GM12891 (cell line): ENCODE measurements around the gene MIF.

Source experiments
- POLR2A ChIP-seq: IDR thresholded peaks from 2 replicates; pipeline ENCODE4 v1.6.1; 2011; ENCODE audit warnings: low read depth, low read length, control low read depth
- POLR2AphosphoS5 ChIP-seq: IDR thresholded peaks from 2 replicates; pipeline ENCODE4 v1.6.1; 2011; ENCODE audit warnings: low read depth, low read length, control low read depth
- TAF1 ChIP-seq: IDR thresholded peaks from 2 replicates; pipeline ENCODE4 v1.6.1; 2011; ENCODE audit warnings: low read depth, low read length, control low read depth

DNA sequence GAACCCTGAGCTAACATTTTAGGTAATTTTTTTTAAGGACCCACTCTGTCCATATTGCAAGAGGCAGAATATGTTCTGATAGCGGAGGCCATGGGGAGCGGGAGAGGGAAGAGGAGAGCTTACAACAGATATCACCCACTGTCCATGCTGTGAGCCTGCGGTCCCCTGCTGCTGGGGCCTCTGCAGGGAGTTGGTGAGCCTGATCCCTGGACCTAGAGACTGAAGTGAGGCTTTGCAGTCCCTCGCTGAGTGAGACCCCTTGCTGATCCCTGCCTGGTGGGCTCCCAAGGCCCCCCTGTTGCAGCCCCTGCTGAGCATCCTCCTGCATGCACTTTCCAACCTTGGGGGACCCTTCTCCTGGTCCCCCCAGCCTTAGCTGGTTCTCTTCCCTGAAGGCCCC, 12.5 kb downstream of the MIF start:
- TF ChIP-seq POLR2A (no peak), TAF1 (no peak), POLR2AphosphoS5 (no peak)
